Skeletal muscle cell (primary cell): ENCODE results near the gene GSTM3.
A peak's percentile ranks its signal among the peaks of the same experiment; 100 is the strongest.

ENCODE experiments used
- DNase-seq: peaks from one replicate; pipeline ENCODE4 v3.0.0-alpha.2; 2010; ENCODE audit warnings: low read depth
- H3K4me3 ChIP-seq: 2 replicates; pipeline ENCODE4 v1.5.1; 2011; ENCODE audit warnings: low read depth, mild to moderate bottlenecking, control low read depth, low read length, moderate library complexity

GSTM3 gene

GRCh38 chr1:109740615-109741373 is at the start of gene GSTM3:
Gene GSTM3, minus strand, starts transcription at chr1:109741038. Its CDS starts 751 bp downstream, at chr1:109740287.
- DNase-seq, result no peak

GRCh38 chr1:109790329-109790728 is 49.5 kb upstream of the GSTM3 start:
- DNase-seq, result no peak
- H3K4me3 ChIP-seq, result no peak overlapping the region

More at GRCh38 chr1:109740615-109741373, at the start of gene GSTM3:
- H3K4me3 ChIP-seq, result peak within 1 kb of the TSS; percentile 69

GRCh38 chr1:109789551-109790180 is 48.8 kb upstream of the GSTM3 start:
- no peak for DNase-seq
- no peak overlapping the region for H3K4me3 ChIP-seq

- DNase-seq, result no peak
- H3K4me3 ChIP-seq, result no peak overlapping the region
These were observed 48.1 kb upstream of the GSTM3 start for GRCh38 chr1:109788695-109789521.

- H3K4me3 ChIP-seq, result no peak overlapping the region
- DNase-seq, result no peak
These were observed 47.2 kb upstream of the GSTM3 start for GRCh38 chr1:109787845-109788601.

- no peak for DNase-seq
- H3K4me3 ChIP-seq, result no peak overlapping the region
These were observed 46.5 kb upstream of the GSTM3 start for GRCh38 chr1:109787211-109787844.

- DNase-seq, result no peak
These were observed 45.7 kb upstream of the GSTM3 start for GRCh38 chr1:109786531-109787021.

GRCh38 chr1:109786112-109786480 is 45.3 kb upstream of the GSTM3 start:
- DNase-seq, result no peak
- H3K4me3 ChIP-seq, result no peak overlapping the region

More at GRCh38 chr1:109786531-109787021, 45.7 kb upstream of the GSTM3 start:
- no peak overlapping the region for H3K4me3 ChIP-seq

- H3K4me3 ChIP-seq, result no peak overlapping the region
- no peak for DNase-seq
These were observed 44.7 kb upstream of the GSTM3 start for GRCh38 chr1:109785446-109786111.

GRCh38 chr1:109784551-109785252 is 43.9 kb upstream of the GSTM3 start:
- H3K4me3 ChIP-seq, result no peak overlapping the region
- DNase-seq, result no peak

GRCh38 chr1:109783436-109783835 is 42.6 kb upstream of the GSTM3 start:
- no peak for DNase-seq
- H3K4me3 ChIP-seq, result no peak overlapping the region

- no peak for DNase-seq
- no peak overlapping the region for H3K4me3 ChIP-seq
These were observed 42.1 kb upstream of the GSTM3 start for GRCh38 chr1:109782927-109783326.

GRCh38 chr1:109782514-109782913 is 41.7 kb upstream of the GSTM3 start:
- no peak for DNase-seq
- H3K4me3 ChIP-seq, result no peak overlapping the region

GRCh38 chr1:109781806-109782205 is 41.0 kb upstream of the GSTM3 start:
- no peak for DNase-seq
- no peak overlapping the region for H3K4me3 ChIP-seq

GRCh38 chr1:109780982-109781381 is 40.1 kb upstream of the GSTM3 start:
- H3K4me3 ChIP-seq, result no peak overlapping the region
- no peak for DNase-seq

GRCh38 chr1:109777980-109778625 is 37.3 kb upstream of the GSTM3 start:
- no peak for DNase-seq
- H3K4me3 ChIP-seq, result no peak overlapping the region

GRCh38 chr1:109777436-109777835 is 36.6 kb upstream of the GSTM3 start:
- no peak for DNase-seq
- no peak overlapping the region for H3K4me3 ChIP-seq
